Measurements from ENCODE around the gene ZNF787.

DNA sequence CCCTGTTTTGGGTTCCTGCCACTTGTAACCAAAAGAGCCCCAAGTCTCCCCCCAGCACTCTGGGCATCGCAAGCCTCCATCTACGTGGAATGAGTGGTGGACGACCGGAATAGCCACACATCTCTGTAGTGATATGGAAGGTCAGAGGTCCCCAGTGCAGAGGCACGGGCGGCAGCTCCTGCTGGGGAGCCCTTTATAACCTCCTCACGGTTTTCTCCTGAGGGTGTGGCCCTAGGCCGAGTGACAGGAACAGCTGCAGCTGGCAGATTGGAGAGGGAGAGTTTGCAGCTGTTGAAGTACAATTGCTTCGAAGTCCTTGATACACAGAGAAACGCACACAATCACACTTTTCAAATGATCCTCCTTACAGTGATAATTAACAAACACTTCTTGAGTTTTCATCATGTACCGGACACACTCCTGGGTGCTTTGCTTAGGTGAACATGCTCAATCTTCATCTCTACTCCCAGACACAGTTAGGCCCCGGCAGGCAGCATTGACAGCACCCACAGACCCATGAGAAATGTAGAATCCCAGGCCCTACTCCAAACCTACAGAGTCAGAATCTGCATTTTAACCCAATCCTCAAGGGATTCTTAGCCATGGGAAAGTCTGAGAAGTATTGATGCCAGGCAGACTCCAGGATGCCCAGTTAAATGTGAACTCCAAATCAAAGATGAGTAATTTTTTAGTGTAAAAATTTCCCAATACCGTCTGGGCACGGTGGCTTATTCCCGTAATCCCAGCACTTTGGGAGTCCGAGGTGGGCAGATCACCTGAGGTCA lies 4.9 kb upstream of the ZNF787 start:
- TF ChIP-seq, protein P1, sequence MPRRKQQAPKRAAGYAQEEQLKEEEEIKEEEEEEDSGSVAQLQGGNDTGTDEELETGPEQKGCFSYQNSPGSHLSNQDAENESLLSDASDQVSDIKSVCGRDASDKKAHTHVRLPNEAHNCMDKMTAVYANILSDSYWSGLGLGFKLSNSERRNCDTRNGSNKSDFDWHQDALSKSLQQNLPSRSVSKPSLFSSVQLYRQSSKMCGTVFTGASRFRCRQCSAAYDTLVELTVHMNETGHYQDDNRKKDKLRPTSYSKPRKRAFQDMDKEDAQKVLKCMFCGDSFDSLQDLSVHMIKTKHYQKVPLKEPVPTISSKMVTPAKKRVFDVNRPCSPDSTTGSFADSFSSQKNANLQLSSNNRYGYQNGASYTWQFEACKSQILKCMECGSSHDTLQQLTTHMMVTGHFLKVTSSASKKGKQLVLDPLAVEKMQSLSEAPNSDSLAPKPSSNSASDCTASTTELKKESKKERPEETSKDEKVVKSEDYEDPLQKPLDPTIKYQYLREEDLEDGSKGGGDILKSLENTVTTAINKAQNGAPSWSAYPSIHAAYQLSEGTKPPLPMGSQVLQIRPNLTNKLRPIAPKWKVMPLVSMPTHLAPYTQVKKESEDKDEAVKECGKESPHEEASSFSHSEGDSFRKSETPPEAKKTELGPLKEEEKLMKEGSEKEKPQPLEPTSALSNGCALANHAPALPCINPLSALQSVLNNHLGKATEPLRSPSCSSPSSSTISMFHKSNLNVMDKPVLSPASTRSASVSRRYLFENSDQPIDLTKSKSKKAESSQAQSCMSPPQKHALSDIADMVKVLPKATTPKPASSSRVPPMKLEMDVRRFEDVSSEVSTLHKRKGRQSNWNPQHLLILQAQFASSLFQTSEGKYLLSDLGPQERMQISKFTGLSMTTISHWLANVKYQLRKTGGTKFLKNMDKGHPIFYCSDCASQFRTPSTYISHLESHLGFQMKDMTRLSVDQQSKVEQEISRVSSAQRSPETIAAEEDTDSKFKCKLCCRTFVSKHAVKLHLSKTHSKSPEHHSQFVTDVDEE (CRISPR knock-in tag; IDR thresholded peaks at IDR 0.05): no peak
- TF ChIP-seq CREB5 (CRISPR knock-in tag; IDR thresholded peaks at IDR 0.05; ENCODE audit: low read depth) (no peak), ZNF8 (CRISPR knock-in tag; IDR thresholded peaks at IDR 0.05) (no peak), ZFP30 (CRISPR knock-in tag; IDR thresholded peaks at IDR 0.05) (no peak)

Measured in SK-N-SH treated with all-trans-retinoic acid at 6 μM for 48 hours (cell line).